Kidney epithelial cell (primary cell): ENCODE data around the gene KIRREL3. TPM values are rescaled to one million over a fixed set of nuclear protein-coding genes. Genes with fewer than 3 reads are reported as not detected.

ENCODE experiments used
- DNase-seq: peaks from one replicate; pipeline ENCODE4 v3.0.0-alpha.2; 2010; ENCODE audit warnings: low read depth
- H3K27me3 ChIP-seq: 2 replicates; pipeline ENCODE4 v1.6.0; 2011; ENCODE audit warnings: low read length; ENCODE audit not compliant: control insufficient read depth, insufficient read depth
- H3K36me3 ChIP-seq: 2 replicates; pipeline ENCODE4 v1.5.1; 2011; ENCODE audit warnings: low read length; ENCODE audit not compliant: control insufficient read depth, insufficient read depth
- H3K4me3 ChIP-seq: 2 replicates; pipeline ENCODE4 v1.5.1; 2011; ENCODE audit warnings: low read depth, mild to moderate bottlenecking, control low read depth, low read length
- CTCF ChIP-seq: IDR thresholded peaks from 2 replicates; pipeline ENCODE4 v1.5.1; 2011; ENCODE audit warnings: mild to moderate bottlenecking, moderate library complexity, low read length, control low read depth, inconsistent platforms; ENCODE audit not compliant: insufficient read depth, poor library complexity, severe bottlenecking
- total RNA-seq: library from RNA; depleted of rRNA; stranded (reverse); fragments of >200 nt; gene quantifications from 2 replicates; pipeline ENCODE4 v1.2.3, GENCODE V29; 2015

Gene KIRREL3
- total RNA-seq, 1 donor from 2014 or later = 1.3 TPM

- Histone ChIP-seq H3K4me3 (no peak overlapping the region), H3K36me3 (no peaks in the 10 kb centered on the region), H3K27me3 (peaks cover 2% of the 10 kb centered on the region)
- no peak for TF ChIP-seq CTCF
- DNase-seq = no peak
Measured at GRCh38 chr11:126511475-126512115, 489.0 kb downstream of the KIRREL3 start.

- H3K4me3 ChIP-seq = no peak overlapping the region
- no peak for DNase-seq
- peaks cover 2% of the 10 kb centered on the region for H3K27me3 ChIP-seq
- H3K36me3 ChIP-seq = no peaks in the 10 kb centered on the region
- TF ChIP-seq CTCF = no peak
Measured at GRCh38 chr11:126510621-126511370, 489.8 kb downstream of the KIRREL3 start.

GRCh38 chr11:126507646-126508045 lies 492.9 kb downstream of the KIRREL3 start:
- Histone ChIP-seq H3K36me3 (no peaks in the 10 kb centered on the region), H3K4me3 (no peak overlapping the region), H3K27me3 (peaks cover 5% of the 10 kb centered on the region)
- no peak for DNase-seq
- TF ChIP-seq CTCF = no peak

GRCh38 chr11:126506789-126507188 lies 493.8 kb downstream of the KIRREL3 start:
- peaks cover 5% of the 10 kb centered on the region for H3K27me3 ChIP-seq
- TF ChIP-seq CTCF = no peak
- H3K4me3 ChIP-seq = no peak overlapping the region
- no peaks in the 10 kb centered on the region for H3K36me3 ChIP-seq
- DNase-seq = no peak

GRCh38 chr11:126502982-126503381 lies 497.6 kb downstream of the KIRREL3 start:
- peaks cover 9% of the 10 kb centered on the region for H3K27me3 ChIP-seq
- H3K4me3 ChIP-seq = no peak overlapping the region
- DNase-seq = no peak
- no peaks in the 10 kb centered on the region for H3K36me3 ChIP-seq
- TF ChIP-seq CTCF = no peak
